CMK (cell line): ENCODE results near the gene SERINC5.
"Not testable (repeated sequence)": the region's sequence is repeated elsewhere in the genome, so short reads cannot be mapped to it uniquely, and the experiment has no call there.

Experiments
- DNase-seq: peaks from one replicate; pipeline ENCODE4 v3.0.0-alpha.2; 2010; ENCODE audit warnings: low read depth

The SERINC5 gene

DNA sequence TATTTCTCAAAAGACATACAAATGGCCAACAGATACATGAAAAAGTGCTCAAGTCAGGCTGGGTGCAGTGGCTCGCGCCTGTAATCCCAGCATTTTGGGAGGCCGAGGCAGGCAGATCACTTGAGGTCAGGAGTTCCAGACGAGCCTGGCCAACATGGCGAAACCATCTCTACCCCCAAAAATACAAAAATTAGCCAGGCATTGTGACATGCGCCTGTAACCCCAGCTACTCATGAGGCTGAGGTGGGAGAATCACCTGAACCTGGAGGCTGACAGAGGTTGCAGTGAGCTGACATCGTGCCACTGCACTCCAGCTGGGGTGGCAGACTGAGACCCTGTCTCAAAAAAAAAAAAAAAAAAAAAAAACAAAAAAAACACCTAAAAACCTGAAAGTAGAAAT, 119.0 kb downstream of the SERINC5 start:
- DNase-seq: not testable (repeated sequence)

DNA sequence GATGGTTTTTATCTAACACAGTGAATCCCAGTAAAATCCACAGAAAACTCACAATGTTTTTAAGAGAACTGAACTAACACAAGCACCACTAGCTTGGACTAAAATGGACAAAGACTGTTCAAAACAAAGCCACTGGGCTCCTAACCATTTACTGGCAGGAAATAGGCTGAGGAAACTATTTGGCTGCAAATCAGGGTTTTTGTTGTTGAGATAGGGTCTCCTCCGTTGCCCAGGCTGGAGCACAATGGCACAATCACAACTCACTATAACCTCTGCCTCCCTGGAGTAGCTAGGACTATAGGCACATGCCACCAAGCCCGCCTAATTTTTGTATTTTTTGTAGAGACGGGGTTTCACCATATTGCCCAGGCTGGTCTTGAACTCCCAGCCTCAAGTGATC, 121.0 kb downstream of the SERINC5 start:
- DNase-seq: no peak

DNA sequence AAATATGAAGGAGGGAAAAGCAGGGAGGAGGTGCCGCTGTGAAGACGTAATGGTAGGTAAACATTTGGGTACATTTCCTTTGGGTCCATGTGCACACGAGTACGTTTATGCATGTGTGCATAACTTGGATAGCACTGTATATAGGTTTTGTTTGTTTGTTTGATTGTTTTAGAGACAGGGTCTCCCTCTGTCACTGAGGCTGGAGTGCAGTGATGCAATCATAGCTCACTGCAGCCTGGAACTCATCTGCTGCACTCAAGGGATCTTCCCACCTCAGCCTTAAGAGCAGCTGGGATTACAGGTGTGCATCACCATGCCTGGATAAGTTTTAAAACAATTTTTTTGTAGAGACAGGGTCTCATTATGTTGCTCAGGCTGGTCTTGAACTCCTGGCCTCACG, 126.7 kb downstream of the SERINC5 start:
- DNase-seq: no peak

DNA sequence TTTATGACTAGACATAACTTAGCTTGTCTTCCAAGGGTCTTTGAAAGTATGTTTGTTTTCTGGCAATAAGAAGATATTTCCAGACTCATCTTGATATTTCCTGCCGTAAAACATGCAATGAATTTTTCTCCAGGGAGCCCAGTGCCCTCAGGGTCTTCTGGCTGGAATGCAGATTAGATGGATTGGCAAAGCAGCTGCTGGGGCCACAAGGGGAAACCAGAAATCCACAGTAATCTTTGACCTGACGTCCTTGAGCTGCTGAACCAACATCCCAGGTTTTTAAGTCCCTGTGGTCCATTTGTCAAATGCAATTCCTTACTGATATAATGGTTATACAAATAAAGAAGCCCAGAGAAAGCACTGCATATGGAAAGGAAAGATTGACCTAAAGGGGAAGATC, 127.7 kb downstream of the SERINC5 start:
- no peak for DNase-seq

DNA sequence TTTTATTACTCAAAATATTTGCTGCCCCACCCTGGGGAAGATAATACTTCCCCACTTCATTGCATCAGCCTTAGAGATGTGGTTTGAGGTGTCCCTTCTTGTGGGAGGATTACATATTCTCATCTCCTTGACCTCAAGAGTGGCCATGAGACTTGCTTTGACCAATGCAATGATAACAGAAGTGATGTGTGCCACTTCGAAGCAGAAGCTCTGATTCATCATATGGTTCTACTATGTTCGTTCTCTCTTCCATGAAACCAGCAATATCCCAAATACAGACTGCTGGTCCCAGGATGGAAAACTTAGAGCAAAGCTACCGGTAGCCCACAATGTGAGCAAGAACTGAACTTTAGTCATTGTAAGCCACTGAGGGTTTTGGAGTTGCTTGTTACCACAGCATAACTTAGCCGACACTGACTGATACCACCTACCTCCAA, 128.7 kb downstream of the SERINC5 start:
- no peak for DNase-seq

DNA sequence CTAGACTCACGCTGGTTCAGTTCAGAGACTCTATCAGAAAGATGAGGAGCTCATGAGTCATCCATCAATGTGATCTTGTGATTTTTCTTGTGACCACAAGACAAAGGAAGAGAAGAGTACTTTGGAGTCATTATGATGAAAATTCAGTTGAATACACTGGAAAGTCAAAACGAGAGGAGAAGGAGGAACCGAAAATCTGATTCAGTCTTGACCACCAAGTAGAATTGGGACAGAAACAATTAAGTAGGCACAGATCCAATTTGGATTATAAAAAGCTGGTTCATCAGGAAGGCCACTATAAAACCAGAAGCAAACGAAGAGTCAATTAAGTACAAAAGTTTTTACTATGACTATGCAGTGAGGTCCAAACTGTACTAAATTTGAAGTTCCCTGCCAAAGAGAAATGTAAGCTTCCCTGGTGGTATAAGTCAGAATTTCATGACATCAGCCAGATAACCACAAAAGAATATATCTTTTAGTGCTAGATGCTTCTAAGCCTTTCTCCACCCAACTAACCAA, 129.8 kb downstream of the SERINC5 start:
- no peak for DNase-seq

DNA sequence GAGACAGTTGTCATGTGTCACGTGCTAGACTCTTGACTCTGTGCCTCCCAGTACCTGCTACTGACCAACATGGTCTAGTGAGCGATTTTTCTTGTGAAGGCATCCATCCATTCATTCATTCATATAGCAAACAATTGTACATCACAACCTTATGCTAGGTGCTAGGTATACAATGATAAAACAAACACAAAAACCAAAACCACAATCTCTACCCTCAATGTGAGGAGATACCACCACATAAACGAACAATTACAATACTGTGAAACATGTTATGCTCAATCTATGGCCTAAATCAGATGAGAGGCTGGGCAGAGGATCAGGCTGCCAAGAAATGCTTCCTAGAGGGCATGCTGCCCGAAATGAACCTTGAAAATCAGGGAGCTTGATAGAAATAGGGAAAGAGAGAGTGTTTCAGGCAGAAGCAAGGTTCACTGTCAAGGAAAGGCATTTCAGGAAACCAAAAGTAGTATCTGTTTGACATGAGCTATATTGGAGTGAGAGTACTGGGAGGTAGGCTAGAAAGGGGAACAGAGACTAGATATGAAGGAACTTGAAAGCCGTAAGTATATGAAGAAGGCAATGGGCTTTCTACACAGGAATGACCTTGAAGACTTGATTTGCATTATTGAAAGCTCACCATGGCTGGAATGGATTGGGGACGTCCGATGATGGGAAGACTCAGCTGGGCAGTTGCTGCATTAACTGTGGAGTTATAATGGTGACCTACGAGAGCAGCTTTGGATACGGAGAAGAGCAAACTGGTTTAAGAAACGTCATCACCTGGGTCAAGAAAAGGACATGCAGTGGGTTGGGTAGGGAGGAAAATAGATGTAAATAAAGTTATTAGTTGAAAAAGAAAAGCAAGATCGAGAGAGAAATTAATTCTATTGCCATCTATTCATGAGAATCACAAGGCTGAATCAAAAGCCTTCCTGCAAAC, 130.6 kb downstream of the SERINC5 start:
- DNase-seq: no peak

DNA sequence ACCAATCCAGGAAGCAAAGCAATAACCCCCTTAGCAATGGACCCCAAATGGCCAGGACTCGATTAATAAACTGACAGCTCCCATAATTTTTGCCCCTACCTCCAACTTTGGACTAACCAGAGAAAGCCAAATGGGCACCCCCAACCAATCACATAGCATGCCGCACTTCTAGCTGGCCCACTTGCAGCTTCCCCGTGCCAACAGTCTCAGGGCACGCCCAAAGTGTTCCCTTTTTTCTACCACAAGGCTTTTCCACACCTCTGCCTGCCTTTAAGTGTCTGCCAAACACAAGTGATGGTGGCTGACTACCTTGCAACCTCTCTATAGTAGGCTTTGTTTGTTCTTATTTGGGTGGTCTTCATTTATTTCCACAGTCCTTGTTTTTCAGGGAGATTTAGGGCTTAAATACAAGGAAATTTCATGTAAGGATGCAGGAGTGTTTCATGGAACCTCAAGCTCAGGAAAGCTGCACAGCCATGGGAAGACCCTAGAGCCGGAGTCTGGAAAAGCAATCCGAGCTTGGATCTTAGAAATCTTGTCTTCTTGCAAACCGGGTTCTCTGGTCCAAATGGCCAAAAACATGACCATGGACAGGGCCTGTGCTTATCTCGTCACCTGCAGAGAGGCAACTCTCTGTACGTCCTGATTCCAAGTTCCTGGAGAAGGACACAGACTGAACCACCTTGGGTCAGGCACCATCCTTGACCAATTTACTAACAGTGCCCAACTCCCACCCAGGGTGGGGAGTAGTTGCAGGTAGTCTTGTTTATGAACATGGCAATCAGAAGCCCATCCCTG, 131.5 kb downstream of the SERINC5 start:
- no peak for DNase-seq

DNA sequence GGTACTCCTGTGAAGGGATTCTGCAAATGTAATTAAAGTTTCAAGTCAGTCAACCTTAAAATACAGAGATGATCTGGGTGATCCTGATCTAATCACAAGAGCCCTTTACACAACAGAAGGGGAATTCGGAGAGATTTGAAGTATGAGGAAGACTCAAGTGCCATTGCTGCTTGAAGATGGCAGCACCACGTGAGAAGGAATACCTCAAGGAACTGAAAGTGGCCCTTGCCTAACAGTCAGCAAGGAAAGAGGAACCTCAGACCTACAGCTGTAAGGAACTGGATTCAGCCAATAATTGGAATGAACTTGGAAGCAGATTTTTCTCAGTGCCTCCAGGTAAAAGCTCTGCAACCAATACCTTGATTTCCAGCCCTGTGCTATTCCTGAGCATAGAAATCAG, 133.3 kb downstream of the SERINC5 start:
- no peak for DNase-seq

DNA sequence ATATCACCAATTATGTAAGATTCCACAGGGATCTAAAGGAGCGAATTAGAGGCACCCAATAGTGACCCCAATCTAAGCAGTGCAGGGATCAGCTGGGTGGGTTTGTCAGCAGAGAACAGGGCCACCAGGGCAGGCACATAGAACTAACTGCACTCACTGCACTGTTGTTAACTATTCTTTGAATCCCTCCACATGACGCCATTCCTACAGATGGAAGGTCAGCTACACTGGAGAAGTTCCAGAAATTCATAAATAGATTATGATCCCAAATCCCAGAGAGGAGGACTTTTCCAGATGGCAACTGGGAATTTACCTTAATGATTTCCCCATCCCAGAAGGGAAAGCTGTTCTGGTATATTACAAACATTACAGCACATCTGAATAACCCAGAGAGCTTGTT, 136.5 kb downstream of the SERINC5 start:
- no peak for DNase-seq

DNA sequence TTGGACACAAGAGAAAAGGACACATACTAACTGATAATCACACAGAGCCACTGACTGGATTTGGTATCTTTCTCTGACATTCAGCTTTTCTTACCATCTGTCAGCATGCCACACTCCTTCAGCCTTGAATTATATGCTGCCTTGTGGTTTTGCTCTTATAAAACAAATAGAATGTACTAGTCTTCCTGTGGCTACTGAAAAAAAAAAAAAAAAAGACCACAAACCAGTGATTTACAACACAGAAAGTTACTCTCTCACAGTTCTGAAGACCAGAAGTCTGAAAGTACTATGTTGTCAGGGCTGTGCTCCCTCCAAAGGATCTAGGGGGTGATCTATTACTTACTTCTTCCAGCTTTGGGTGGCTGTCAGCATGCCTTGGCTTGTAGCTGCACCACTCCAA, 138.4 kb downstream of the SERINC5 start:
- no peak for DNase-seq

DNA sequence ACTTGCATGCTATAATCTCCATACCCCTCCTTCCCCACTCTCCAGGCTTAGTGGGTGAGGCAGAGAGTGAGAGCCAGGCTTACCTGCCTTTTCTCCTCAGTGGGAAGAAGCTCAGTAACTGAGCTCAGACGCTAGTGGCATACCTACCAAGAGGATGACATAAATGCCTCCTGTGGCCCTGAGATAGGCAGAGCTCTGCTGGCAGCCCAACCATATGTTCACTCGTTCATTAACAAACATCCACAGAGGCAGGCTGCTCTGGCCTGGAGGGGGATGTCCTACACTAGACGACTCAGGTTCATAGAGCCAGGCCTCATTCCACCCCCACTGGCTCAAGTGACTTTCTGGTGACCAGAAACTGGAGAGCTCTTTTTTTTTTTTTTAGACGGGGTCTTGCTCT, 139.4 kb downstream of the SERINC5 start:
- DNase-seq: no peak

DNA sequence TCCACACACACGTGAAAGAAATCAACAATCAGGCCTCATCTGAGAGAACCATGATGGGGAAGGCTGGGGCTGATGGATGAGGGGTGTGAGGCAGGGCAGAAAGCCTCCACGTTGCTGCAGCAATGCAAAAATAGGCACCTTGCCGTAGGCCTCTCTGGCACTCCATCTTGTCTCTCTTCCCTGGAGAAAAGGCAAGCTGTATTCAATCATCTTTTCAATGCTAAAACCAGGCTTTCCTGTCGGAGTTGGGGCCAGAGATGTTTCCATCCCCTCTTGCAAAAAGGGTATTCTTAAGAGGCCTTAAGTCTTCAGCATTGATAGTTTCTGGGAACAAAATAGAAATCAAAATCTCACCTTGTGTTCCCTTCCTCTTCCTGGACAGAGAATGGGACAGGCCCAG, 139.8 kb downstream of the SERINC5 start:
- DNase-seq: no peak

DNA sequence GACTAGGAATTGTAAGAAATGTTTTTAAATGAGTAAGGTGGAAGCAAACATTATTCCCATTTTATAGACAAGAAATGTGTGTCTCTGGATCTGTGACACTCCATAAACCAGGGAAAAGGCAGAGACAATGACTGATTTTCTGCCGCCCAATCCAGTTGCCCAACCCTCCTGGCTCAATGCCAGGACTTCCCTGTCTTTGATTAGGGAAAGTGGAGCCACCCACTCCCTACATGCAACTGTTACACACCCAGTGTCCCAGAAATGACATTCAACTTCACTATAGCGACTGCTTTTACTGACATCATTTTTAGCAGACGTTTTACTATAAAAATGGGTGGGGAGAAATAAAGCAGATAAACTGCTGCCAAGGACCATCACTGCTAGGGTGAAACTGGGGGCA, 141.0 kb downstream of the SERINC5 start:
- no peak for DNase-seq

DNA sequence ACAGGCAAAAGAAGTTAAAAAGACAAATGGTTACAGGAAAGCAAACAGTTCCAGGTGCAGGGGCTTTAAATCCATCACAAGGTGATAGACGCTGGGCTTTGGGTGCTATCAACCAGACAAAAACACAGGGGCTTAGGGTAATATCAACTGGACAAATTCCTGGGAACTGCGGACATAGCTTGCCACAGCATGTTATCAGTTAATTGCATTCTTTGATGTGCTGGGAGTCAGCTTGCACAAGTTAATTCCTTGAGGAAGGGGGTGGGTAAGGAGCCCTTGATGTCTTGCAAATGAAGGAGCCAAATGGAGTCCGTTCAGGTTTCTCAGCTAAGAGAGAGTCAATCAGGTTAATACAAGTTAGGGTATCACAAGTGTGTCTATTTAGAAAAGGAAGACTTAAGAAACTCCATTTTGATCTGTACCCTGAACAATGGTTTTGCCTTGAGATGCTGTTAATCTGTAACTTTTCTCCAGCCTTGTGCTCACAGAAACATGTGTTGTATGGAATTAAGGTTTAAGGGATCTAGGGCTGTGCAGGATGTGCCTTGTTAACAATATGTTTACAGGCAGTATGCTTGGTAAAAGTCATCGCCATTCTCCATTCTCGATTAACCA, 144.4 kb downstream of the SERINC5 start:
- not testable (repeated sequence) for DNase-seq

DNA sequence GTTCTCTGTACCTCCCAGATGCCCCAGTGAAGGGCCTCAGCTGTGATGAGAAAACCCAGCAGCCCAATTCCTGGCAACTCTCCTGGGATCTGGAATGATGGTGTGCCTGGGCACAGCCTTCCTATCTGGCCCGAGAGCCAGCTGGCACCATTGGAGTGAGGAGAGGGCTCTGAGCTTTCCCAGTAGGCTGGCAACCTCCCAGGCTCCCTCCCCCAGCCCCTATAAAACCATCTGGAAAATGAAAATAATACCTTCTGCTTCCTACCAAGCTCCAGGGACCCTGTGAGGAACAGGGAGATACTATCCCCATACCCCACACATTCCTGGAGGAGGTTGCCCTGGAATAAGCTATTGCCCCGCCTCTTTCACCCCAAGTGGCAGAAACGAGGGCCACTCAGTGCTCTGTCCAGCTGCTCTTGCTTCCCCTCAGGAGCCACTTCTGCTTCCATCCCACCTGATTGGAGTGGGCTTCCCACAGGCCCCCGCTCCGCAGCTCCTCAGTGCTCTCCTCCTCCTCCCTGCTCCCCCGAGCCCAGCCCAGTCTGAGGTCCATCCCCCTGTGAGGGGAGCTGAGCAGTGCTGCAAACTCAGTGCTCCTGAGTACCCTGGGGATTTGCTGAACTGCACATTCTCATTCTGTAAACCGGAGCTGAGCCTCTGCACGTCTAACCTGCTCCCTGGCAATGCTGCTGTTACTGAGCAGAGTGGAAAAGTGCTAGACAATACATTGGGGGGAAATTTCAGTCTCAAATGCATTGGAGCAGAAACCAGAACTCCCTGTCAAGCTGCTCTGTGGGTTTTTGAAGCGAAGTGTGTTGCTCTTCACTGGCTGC, 146.0 kb downstream of the SERINC5 start:
- no peak for DNase-seq

DNA sequence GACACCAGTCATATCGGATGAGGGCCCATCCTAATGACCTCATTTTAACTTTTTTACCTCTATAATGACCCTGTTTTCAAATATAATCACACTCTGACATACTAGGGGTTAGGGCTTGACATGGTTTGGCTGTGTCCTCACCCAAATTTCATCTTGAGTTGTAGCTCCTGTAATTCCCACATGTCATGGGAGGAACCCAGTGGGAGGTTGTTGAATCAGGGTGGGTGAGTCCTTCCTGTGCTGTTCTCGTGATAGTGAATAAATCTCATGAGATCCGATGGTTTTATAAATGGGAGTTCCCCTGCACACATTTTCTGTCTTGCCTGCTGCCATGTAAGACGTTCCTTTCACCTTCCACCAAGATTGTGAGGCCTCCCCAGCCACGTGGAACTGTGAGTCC, 148.9 kb downstream of the SERINC5 start:
- no peak for DNase-seq

DNA sequence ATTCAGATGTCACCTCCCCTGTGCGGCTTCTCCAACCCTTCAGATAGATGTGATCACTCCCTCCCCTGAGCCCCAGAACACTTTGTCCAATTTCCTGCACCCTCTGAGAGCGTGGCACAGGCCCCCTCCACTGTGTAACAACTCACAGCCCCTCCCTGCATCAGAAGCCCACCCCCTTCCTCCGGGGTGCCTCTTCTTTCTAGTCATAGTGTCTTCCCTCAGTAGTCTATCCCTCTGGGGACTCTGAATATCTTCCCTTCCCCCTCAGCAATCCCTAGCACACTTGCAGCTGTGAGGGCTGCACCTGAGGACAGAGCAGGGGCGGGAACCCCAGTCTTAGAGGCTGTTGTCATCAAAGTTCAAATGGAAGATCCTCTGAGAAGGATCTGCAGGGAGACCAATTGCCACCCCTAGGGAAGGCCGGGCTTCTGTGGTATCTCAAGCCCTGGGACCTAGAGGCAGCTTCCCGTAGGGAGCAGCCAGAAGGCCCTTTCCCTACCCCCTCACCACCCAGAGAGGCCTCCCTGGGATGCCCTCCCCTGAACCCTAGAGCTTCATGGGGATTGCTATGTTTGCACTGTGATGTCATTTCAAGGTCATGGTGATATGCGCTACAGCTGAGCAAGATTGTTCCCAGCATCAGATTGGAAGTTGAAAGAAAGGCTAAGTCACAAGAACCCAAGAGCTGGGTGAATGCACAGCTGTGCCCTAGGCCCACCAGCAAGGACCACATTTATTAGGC, 150.0 kb downstream of the SERINC5 start:
- DNase-seq: no peak

DNA sequence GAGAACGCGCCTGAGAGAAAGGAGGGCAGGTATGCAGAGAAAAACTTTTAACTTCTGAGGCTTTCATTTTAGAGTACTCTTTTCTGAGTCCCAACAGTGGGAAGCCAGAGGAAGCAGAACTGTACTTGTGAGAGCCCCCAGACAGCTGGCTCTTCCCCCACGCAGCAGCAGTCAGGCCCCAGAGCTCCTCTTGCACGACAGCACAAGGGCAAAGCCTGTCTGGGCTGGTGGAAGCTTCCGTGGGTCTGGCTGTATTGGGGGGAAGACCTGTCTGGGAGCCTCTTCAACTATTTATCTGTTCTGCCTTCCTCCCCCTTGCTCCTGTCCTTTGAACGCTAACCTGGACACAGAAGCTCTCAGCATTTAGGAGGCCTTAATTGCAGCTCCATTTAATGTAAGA, 152.5 kb downstream of the SERINC5 start:
- no peak for DNase-seq

DNA sequence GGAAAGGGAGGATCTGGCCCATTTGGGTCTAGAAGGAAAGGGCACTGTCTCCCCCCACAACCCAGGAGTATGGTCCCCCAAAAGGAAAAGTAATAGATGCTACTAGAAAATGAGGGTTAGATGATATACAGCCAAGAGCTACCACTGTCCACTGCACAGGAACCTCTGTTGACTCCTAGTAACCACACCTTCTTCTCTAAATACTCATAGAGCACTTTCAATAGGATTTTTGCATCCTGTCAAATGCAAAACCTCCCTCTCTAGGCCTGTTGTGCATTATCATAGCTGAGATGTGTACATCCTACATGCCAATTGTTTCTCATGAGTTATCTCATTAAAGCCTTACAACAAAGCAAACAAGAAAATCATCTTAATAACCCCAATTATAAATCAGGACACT, 153.9 kb downstream of the SERINC5 start:
- no peak for DNase-seq

DNA sequence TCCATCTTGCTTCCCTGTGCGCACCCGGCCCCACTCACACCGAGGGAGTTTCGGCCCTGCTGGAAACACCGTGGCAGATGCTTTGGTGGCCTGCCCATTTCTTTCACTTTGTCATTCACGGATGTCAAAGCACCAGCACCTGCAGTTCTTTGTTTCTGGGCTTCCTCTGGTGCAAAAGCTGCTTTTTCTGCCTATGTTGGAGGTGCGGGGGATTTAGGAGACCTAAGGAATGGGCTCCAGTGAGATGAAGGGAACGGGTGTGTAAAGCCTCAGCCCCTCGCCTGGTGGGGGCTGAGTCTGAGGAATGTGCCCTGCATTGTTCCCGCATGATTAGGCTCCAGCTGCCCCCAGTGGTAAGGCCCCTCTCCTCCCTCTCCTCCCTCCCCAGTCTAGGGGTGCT, 158.4 kb downstream of the SERINC5 start:
- DNase-seq: no peak
